ENCODE results near the gene N4BP3.

- TF ChIP-seq CTCF (IDR thresholded peaks at IDR 0.05) (no peak), ZFX (IDR thresholded peaks at IDR 0.05; ENCODE audit: borderline replicate concordance) (no peak)
These were observed 27.1 kb upstream of the N4BP3 start for GRCh38 chr5:178086266-178086665.
